ENCODE results near the gene TNS1. TPM values are rescaled to one million over a fixed set of nuclear protein-coding genes. Genes with fewer than 3 reads are reported as not detected.

Gene TNS1
- total and polyA plus RNA-seq, 9 of the 15 experiments (the other 6 are each of a cell fraction or from before 2014, with no cell fraction given): 0.13 to 2.7 (median 0.77) TPM

DNA sequence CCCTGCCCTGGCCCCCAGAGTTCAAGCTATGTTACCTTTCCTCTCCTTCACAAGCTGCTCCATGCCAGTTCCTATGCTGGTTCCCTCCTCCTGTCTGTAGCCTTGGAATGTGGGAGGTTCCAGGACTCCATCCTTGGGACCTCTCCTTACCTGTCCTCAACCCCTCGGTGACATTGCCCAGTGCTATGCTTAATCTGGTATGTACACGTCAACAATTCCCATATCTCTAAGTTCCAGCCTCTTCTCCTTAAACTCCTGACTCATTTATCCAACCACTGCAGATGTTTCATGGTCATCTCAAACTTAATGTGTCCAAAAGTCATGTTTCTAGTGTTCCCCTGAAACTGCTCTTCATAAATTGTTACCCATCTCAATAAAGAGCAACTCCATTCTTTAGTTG lies 160.8 kb downstream of the TNS1 start (continued):
- TF ChIP-seq, protein P1, sequence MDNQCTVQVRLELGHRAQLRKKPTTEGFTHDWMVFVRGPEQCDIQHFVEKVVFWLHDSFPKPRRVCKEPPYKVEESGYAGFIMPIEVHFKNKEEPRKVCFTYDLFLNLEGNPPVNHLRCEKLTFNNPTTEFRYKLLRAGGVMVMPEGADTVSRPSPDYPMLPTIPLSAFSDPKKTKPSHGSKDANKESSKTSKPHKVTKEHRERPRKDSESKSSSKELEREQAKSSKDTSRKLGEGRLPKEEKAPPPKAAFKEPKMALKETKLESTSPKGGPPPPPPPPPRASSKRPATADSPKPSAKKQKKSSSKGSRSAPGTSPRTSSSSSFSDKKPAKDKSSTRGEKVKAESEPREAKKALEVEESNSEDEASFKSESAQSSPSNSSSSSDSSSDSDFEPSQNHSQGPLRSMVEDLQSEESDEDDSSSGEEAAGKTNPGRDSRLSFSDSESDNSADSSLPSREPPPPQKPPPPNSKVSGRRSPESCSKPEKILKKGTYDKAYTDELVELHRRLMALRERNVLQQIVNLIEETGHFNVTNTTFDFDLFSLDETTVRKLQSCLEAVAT (IDR thresholded peaks at IDR 0.05): 0 out of 4 replicates have a peak, but pooled peaks of 1 of the 2 experiments have one; percentile 22
- TF ChIP-seq NR3C1 (CRISPR knock-in tag; IDR thresholded peaks at IDR 0.05): no peak
- TF ChIP-seq KAT7 (CRISPR knock-in tag; IDR thresholded peaks at IDR 0.05; ENCODE audit: borderline replicate concordance): no peak
- no peak for TF ChIP-seq ZNF436 (CRISPR knock-in tag; IDR thresholded peaks at IDR 0.05)
- TF ChIP-seq MAFG (tag; conservative IDR thresholded peaks at IDR 0.05): peak; percentile 88
- no peak for TF ChIP-seq NRF1 (conservative IDR thresholded peaks at IDR 0.05 in 1 of 2, IDR thresholded peaks at IDR 0.05 in 1 of 2)
- no peak for TF ChIP-seq XRCC4 (IDR thresholded peaks at IDR 0.05; ENCODE audit: extremely low read depth, insufficient read depth, insufficient read length)
- TF ChIP-seq MEF2A (IDR thresholded peaks at IDR 0.05; ENCODE audit: control insufficient read depth, low read depth, low read length): no peak
- peak; percentile 67 for TF ChIP-seq MEIS2 (IDR thresholded peaks at IDR 0.05; ENCODE audit: partially characterized antibody)
- no peak for TF ChIP-seq GABPA (tag; conservative IDR thresholded peaks at IDR 0.05; ENCODE audit: low read depth)
- no peak for TF ChIP-seq CREBBP (IDR thresholded peaks at IDR 0.05; ENCODE audit: low read depth, low read length)
- no peak for TF ChIP-seq HMGN3 (IDR thresholded peaks at IDR 0.05; ENCODE audit: borderline replicate concordance, extremely low read depth, insufficient read length, low read depth, low read length)
- TF ChIP-seq, protein P2, sequence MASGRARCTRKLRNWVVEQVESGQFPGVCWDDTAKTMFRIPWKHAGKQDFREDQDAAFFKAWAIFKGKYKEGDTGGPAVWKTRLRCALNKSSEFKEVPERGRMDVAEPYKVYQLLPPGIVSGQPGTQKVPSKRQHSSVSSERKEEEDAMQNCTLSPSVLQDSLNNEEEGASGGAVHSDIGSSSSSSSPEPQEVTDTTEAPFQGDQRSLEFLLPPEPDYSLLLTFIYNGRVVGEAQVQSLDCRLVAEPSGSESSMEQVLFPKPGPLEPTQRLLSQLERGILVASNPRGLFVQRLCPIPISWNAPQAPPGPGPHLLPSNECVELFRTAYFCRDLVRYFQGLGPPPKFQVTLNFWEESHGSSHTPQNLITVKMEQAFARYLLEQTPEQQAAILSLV (tag; IDR thresholded peaks at IDR 0.05): no peak
- no peak for TF ChIP-seq STAT5B (CRISPR knock-in tag; IDR thresholded peaks at IDR 0.05)
- no peak for TF ChIP-seq TBP (optimal IDR thresholded peaks at IDR 0.05; ENCODE audit: low read depth, low read length)
- no peak for TF ChIP-seq TEAD2 (tag; IDR thresholded peaks at IDR 0.05)
- TF ChIP-seq, protein P3, sequence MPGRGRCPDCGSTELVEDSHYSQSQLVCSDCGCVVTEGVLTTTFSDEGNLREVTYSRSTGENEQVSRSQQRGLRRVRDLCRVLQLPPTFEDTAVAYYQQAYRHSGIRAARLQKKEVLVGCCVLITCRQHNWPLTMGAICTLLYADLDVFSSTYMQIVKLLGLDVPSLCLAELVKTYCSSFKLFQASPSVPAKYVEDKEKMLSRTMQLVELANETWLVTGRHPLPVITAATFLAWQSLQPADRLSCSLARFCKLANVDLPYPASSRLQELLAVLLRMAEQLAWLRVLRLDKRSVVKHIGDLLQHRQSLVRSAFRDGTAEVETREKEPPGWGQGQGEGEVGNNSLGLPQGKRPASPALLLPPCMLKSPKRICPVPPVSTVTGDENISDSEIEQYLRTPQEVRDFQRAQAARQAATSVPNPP (IDR thresholded peaks at IDR 0.05; ENCODE audit: borderline replicate concordance, insufficient read depth, insufficient read length): no peak
- no peak for TF ChIP-seq MAZ (CRISPR knock-in tag; conservative IDR thresholded peaks at IDR 0.05 in 1 of 2, IDR thresholded peaks at IDR 0.05 in 1 of 2)
- no peak for TF ChIP-seq ZNF217 (CRISPR knock-in tag; IDR thresholded peaks at IDR 0.05)
- no peak for TF ChIP-seq SLC30A9 (CRISPR knock-in tag; IDR thresholded peaks at IDR 0.05)
- no peak for TF ChIP-seq TAF1 (IDR thresholded peaks at IDR 0.05; ENCODE audit: control insufficient read depth, extremely low read depth, insufficient read depth, low read length, severe bottlenecking)
- no peak for TF ChIP-seq ZNF76 (CRISPR knock-in tag; IDR thresholded peaks at IDR 0.05; ENCODE audit: borderline replicate concordance)
- peak; percentile 92 for TF ChIP-seq ZEB2 (IDR thresholded peaks at IDR 0.05)
- no peak for TF ChIP-seq GABPB1 (CRISPR knock-in tag; IDR thresholded peaks at IDR 0.05)
- TF ChIP-seq ARID2 (IDR thresholded peaks at IDR 0.05): no peak

Measured in K562 (cell line).